ENCODE data around the gene ACBD6. TPM values are rescaled to one million over a fixed set of nuclear protein-coding genes. Genes with fewer than 3 reads are reported as not detected.

The ACBD6 gene
- total RNA-seq, 1 donor from 2014 or later, result 43.4 TPM

- no peaks in the 10 kb centered on the region for H3K9me3 ChIP-seq (ENCODE audit: insufficient read depth, low read depth, low read length)
- DNase-seq (ENCODE audit: low read depth), result no peak
- FAIRE-seq, result no peak
- no peaks in the 10 kb centered on the region for H3K27me3 ChIP-seq (ENCODE audit: insufficient read depth, low read length)
- H3K79me2 ChIP-seq (ENCODE audit: insufficient read depth, low read length), result peaks cover 17% of the 10 kb centered on the region
- no peak overlapping the region for H3K9ac ChIP-seq (ENCODE audit: low read length)
- TF ChIP-seq CTCF (IDR thresholded peaks at IDR 0.05; ENCODE audit: insufficient read depth, low read depth, low read length), result no peak
- no peak for TF ChIP-seq EZH2 (IDR thresholded peaks at IDR 0.05; ENCODE audit: insufficient read depth, low read length)
- peaks cover 1% of the 10 kb centered on the region for H3K36me3 Mint-ChIP-seq (ENCODE audit: low read depth, unreplicated experiment)
- peaks cover 3% of the 10 kb centered on the region for H3K9me3 Mint-ChIP-seq (ENCODE audit: unreplicated experiment)
- no peak overlapping the region for H2AFZ ChIP-seq (ENCODE audit: low read depth, low read length)
- no peak overlapping the region for H3K4me3 Mint-ChIP-seq (ENCODE audit: unreplicated experiment)
- no peak overlapping the region for H3K27ac ChIP-seq (ENCODE audit: low read depth, low read length)
- no peaks in the 10 kb centered on the region for H3K27me3 Mint-ChIP-seq (ENCODE audit: low read depth, unreplicated experiment)
- no peak overlapping the region for H3K27ac Mint-ChIP-seq (ENCODE audit: unreplicated experiment)
- no peaks in the 10 kb centered on the region for H3K4me1 ChIP-seq (ENCODE audit: insufficient read depth, low read length)
- no peaks in the 10 kb centered on the region for H3K36me3 ChIP-seq (ENCODE audit: insufficient read depth, low read length)
- peaks cover 3% of the 10 kb centered on the region for H4K20me1 ChIP-seq (ENCODE audit: insufficient read depth, low read length)
- no peak overlapping the region for H3K4me3 ChIP-seq (ENCODE audit: insufficient read depth, low read depth, low read length)
- no peak overlapping the region for H3K4me2 ChIP-seq (ENCODE audit: low read length)
- H3K4me1 Mint-ChIP-seq (ENCODE audit: low read depth, unreplicated experiment), result no peaks in the 10 kb centered on the region
These were observed 129.6 kb downstream of the ACBD6 start for GRCh38 chr1:180372728-180373127.

GRCh38 chr1:180370597-180370996 lies 131.8 kb downstream of the ACBD6 start:
- H3K79me2 ChIP-seq (ENCODE audit: insufficient read depth, low read length), result peaks cover 4% of the 10 kb centered on the region
- H3K9ac ChIP-seq (ENCODE audit: low read length), result no peak overlapping the region
- H3K4me2 ChIP-seq (ENCODE audit: low read length), result no peak overlapping the region
- H3K4me1 ChIP-seq (ENCODE audit: insufficient read depth, low read length), result no peaks in the 10 kb centered on the region
- H3K36me3 ChIP-seq (ENCODE audit: insufficient read depth, low read length), result no peaks in the 10 kb centered on the region
- H3K27me3 ChIP-seq (ENCODE audit: insufficient read depth, low read length), result no peaks in the 10 kb centered on the region
- H3K36me3 Mint-ChIP-seq (ENCODE audit: low read depth, unreplicated experiment), result peaks cover 1% of the 10 kb centered on the region
- no peak for FAIRE-seq
- no peak overlapping the region for H3K4me3 Mint-ChIP-seq (ENCODE audit: unreplicated experiment)
- H3K27me3 Mint-ChIP-seq (ENCODE audit: low read depth, unreplicated experiment), result no peaks in the 10 kb centered on the region
- no peak overlapping the region for H3K4me3 ChIP-seq (ENCODE audit: insufficient read depth, low read depth, low read length)
- DNase-seq (ENCODE audit: low read depth), result no peak
- TF ChIP-seq EZH2 (IDR thresholded peaks at IDR 0.05; ENCODE audit: insufficient read depth, low read length) (no peak), CTCF (IDR thresholded peaks at IDR 0.05; ENCODE audit: insufficient read depth, low read depth, low read length) (no peak)
- no peak overlapping the region for H3K27ac Mint-ChIP-seq (ENCODE audit: unreplicated experiment)
- H3K27ac ChIP-seq (ENCODE audit: low read depth, low read length), result no peak overlapping the region
- no peaks in the 10 kb centered on the region for H3K9me3 Mint-ChIP-seq (ENCODE audit: unreplicated experiment)
- H2AFZ ChIP-seq (ENCODE audit: low read depth, low read length), result no peak overlapping the region
- H4K20me1 ChIP-seq (ENCODE audit: insufficient read depth, low read length), result peaks cover 3% of the 10 kb centered on the region
- no peaks in the 10 kb centered on the region for H3K4me1 Mint-ChIP-seq (ENCODE audit: low read depth, unreplicated experiment)
- H3K9me3 ChIP-seq (ENCODE audit: insufficient read depth, low read depth, low read length), result no peaks in the 10 kb centered on the region

- FAIRE-seq (no peak), DNase-seq (ENCODE audit: low read depth) (no peak)
- no peaks in the 10 kb centered on the region for H3K9me3 ChIP-seq (ENCODE audit: insufficient read depth, low read depth, low read length)
- H3K27me3 Mint-ChIP-seq (ENCODE audit: low read depth, unreplicated experiment), result no peaks in the 10 kb centered on the region
- no peaks in the 10 kb centered on the region for H3K27me3 ChIP-seq (ENCODE audit: insufficient read depth, low read length)
- no peak overlapping the region for H3K4me2 ChIP-seq (ENCODE audit: low read length)
- no peaks in the 10 kb centered on the region for H3K9me3 Mint-ChIP-seq (ENCODE audit: unreplicated experiment)
- H3K27ac ChIP-seq (ENCODE audit: low read depth, low read length), result no peak overlapping the region
- no peak overlapping the region for H3K9ac ChIP-seq (ENCODE audit: low read length)
- no peak overlapping the region for H3K4me3 Mint-ChIP-seq (ENCODE audit: unreplicated experiment)
- peaks cover 4% of the 10 kb centered on the region for H3K79me2 ChIP-seq (ENCODE audit: insufficient read depth, low read length)
- no peak overlapping the region for H3K27ac Mint-ChIP-seq (ENCODE audit: unreplicated experiment)
- no peaks in the 10 kb centered on the region for H3K36me3 ChIP-seq (ENCODE audit: insufficient read depth, low read length)
- H3K4me1 ChIP-seq (ENCODE audit: insufficient read depth, low read length), result no peaks in the 10 kb centered on the region
- H3K36me3 Mint-ChIP-seq (ENCODE audit: low read depth, unreplicated experiment), result peaks cover 1% of the 10 kb centered on the region
- H4K20me1 ChIP-seq (ENCODE audit: insufficient read depth, low read length), result peaks cover 3% of the 10 kb centered on the region
- no peak overlapping the region for H2AFZ ChIP-seq (ENCODE audit: low read depth, low read length)
- no peaks in the 10 kb centered on the region for H3K4me1 Mint-ChIP-seq (ENCODE audit: low read depth, unreplicated experiment)
- TF ChIP-seq EZH2 (IDR thresholded peaks at IDR 0.05; ENCODE audit: insufficient read depth, low read length), result no peak
- H3K4me3 ChIP-seq (ENCODE audit: insufficient read depth, low read depth, low read length), result no peak overlapping the region
These were observed 132.2 kb downstream of the ACBD6 start for GRCh38 chr1:180370188-180370587.

Measured in astrocyte (in vitro differentiated cells and primary cell).